Measurements from ENCODE around the gene FOXP2.

FOXP2 gene

GRCh38 chr7:114419441-114420272 is 5.0 kb downstream of the FOXP2 start:
- H3K4me1 Mint-ChIP-seq = peaks cover 12% of the 10 kb centered on the region
- TF ChIP-seq, protein P1, sequence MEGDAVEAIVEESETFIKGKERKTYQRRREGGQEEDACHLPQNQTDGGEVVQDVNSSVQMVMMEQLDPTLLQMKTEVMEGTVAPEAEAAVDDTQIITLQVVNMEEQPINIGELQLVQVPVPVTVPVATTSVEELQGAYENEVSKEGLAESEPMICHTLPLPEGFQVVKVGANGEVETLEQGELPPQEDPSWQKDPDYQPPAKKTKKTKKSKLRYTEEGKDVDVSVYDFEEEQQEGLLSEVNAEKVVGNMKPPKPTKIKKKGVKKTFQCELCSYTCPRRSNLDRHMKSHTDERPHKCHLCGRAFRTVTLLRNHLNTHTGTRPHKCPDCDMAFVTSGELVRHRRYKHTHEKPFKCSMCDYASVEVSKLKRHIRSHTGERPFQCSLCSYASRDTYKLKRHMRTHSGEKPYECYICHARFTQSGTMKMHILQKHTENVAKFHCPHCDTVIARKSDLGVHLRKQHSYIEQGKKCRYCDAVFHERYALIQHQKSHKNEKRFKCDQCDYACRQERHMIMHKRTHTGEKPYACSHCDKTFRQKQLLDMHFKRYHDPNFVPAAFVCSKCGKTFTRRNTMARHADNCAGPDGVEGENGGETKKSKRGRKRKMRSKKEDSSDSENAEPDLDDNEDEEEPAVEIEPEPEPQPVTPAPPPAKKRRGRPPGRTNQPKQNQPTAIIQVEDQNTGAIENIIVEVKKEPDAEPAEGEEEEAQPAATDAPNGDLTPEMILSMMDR (IDR thresholded peaks at IDR 0.05) = no peak
- no peak for DNase-seq
- H3K4me3 Mint-ChIP-seq = no peak overlapping the region
- no peaks in the 10 kb centered on the region for H3K9me3 Mint-ChIP-seq
- H3K27me3 Mint-ChIP-seq (ENCODE audit: low read depth, poor library complexity) = no peaks in the 10 kb centered on the region
- H3K36me3 Mint-ChIP-seq (ENCODE audit: low read depth) = no peaks in the 10 kb centered on the region
- H3K27ac Mint-ChIP-seq = peak overlapping the region; percentile 14

GRCh38 chr7:114422507-114423501 is 8.2 kb downstream of the FOXP2 start:
- H3K36me3 Mint-ChIP-seq (ENCODE audit: low read depth) = no peaks in the 10 kb centered on the region
- no peaks in the 10 kb centered on the region for H3K9me3 Mint-ChIP-seq
- no peak for DNase-seq
- H3K4me3 Mint-ChIP-seq = no peak overlapping the region
- TF ChIP-seq, protein P1 (IDR thresholded peaks at IDR 0.05) = peak; percentile 41
- H3K4me1 Mint-ChIP-seq = peaks cover 12% of the 10 kb centered on the region
- no peaks in the 10 kb centered on the region for H3K27me3 Mint-ChIP-seq (ENCODE audit: low read depth, poor library complexity)
- no peak overlapping the region for H3K27ac Mint-ChIP-seq

DNA sequence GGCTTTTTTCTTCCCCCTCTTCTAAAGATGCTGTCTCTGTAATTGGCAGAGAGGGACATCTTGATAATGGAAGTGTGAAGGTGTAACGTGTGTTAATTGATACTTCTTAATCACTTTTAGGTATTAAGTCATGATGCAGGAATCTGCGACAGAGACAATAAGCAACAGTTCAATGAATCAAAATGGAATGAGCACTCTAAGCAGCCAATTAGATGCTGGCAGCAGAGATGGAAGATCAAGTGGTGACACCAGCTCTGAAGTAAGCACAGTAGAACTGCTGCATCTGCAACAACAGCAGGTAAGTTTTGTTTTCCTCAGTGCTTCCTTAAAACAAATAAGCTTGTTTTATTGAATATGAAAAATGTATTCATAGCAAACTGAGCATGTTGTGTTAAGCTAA is 11.8 kb downstream of the FOXP2 start:
- Mint-ChIP-seq H3K27ac (no peak overlapping the region), H3K9me3 (no peaks in the 10 kb centered on the region), H3K36me3 (ENCODE audit: low read depth) (no peaks in the 10 kb centered on the region), H3K4me3 (no peak overlapping the region), H3K27me3 (ENCODE audit: low read depth, poor library complexity) (no peaks in the 10 kb centered on the region), H3K4me1 (peaks cover 5% of the 10 kb centered on the region)
- no peak for DNase-seq
- TF ChIP-seq, protein P1 (IDR thresholded peaks at IDR 0.05) = peak; percentile 14

DNA sequence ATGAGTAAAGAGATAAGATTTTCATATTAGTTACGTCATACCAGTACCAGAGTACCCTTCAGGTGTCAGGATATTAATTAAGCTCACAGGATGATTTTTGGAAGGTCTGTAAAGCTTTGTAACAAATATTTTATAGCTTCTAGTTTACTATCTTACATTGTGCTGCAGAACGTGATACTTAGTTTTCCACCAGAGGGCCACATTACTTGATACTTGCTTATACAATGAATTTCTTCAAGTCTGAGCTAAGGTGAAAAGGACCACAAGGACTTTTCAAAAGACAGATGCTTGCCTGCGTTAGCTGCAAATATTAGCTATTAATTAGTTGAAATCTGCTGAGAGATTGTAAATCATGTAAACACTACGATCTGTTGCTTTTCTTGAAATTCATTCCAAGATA is 12.2 kb downstream of the FOXP2 start:
- H3K27ac Mint-ChIP-seq = no peak overlapping the region
- TF ChIP-seq, protein P1 (IDR thresholded peaks at IDR 0.05) = no peak
- no peak overlapping the region for H3K4me3 Mint-ChIP-seq
- no peak for DNase-seq
- no peaks in the 10 kb centered on the region for H3K9me3 Mint-ChIP-seq
- H3K36me3 Mint-ChIP-seq (ENCODE audit: low read depth) = no peaks in the 10 kb centered on the region
- no peaks in the 10 kb centered on the region for H3K27me3 Mint-ChIP-seq (ENCODE audit: low read depth, poor library complexity)
- H3K4me1 Mint-ChIP-seq = peaks cover 5% of the 10 kb centered on the region

DNA sequence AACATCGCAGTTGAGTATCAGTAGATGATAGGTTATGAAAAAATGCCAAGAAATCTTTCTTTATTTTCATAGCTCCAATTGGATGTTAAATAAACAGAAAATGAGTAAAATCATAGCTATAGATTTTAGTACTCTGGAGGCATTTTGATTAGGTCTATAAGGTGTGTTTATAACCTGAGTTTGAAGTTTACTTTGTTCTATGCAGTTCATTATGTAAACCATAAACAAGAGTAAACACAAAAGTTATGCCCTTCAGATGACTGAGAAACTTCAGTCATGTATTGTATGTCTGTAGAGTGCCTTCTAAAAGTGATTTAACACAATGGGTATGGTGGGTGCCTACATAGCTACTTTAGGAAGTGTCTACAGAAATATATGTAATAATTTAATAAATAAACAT is 13.6 kb downstream of the FOXP2 start:
- Mint-ChIP-seq H3K27me3 (ENCODE audit: low read depth, poor library complexity) (no peaks in the 10 kb centered on the region), H3K4me3 (no peak overlapping the region), H3K36me3 (ENCODE audit: low read depth) (no peaks in the 10 kb centered on the region), H3K9me3 (no peaks in the 10 kb centered on the region), H3K27ac (no peak overlapping the region), H3K4me1 (no peaks in the 10 kb centered on the region)
- DNase-seq = no peak
- TF ChIP-seq, protein P1 (IDR thresholded peaks at IDR 0.05) = no peak

Data from nephron progenitor cell (in vitro differentiated cells).